Vagina (tissue), 2 donors: ENCODE results near the gene NAV2. TPM values are rescaled to one million over a fixed set of nuclear protein-coding genes. Genes with fewer than 3 reads are reported as not detected.
A peak's percentile ranks its signal among the peaks of the same experiment; 100 is the strongest.

Experiments used
- DNase-seq, 2 donors: peaks; one replicate each; pipeline ENCODE4 v3.0.0-alpha.2; 2017; ENCODE audit errors: extremely low spot score in 2 of 2
- H3K27ac ChIP-seq: fragments of 200-600 bp; sonication (generic); one replicate; pipeline ENCODE4 v1.5.1; 2019
- H3K27me3 ChIP-seq: fragments of 200-600 bp; sonication (generic); one replicate; pipeline ENCODE4 v1.5.1; 2019
- H3K36me3 ChIP-seq, 2 donors: fragments of 200-600 bp; sonication (generic); one replicate each; pipeline ENCODE4 v1.5.1; 2017 to 2019
- H3K4me1 ChIP-seq: fragments of 200-600 bp; sonication (generic); one replicate; pipeline ENCODE4 v1.5.1; 2019
- H3K4me3 ChIP-seq, 2 donors: fragments of 200-600 bp; sonication (generic); 1 replicate in 1 of 2; 2 replicates in 1 of 2; pipeline ENCODE4 v1.5.1; 2016 to 2019
- H3K9me3 ChIP-seq: fragments of 200-600 bp; sonication (generic); one replicate; pipeline ENCODE4 v1.5.1; 2019
- CTCF ChIP-seq, 3 experiments: fragments of 450-650 bp in 2 of 3; fragments of 200-600 bp in 1 of 3; sonication (generic) in 1 of 3; IDR thresholded peaks; one replicate each; pipeline ENCODE4 v1.5.1; 2017 to 2019; ENCODE audit warnings: antibody characterized with exemption in 3 of 3, mild to moderate bottlenecking in 2 of 3, moderate library complexity in 2 of 3
- POLR2A ChIP-seq, 2 donors: fragments of 450-650 bp; IDR thresholded peaks; one replicate each; pipeline ENCODE4 v1.6.1; 2017; ENCODE audit warnings: antibody characterized with exemption in 2 of 2, mild to moderate bottlenecking in 2 of 2, moderate library complexity in 2 of 2
- POLR2AphosphoS5 ChIP-seq, 2 donors: sonication (generic); formaldehyde crosslinking; IDR thresholded peaks; one replicate each; pipeline ENCODE4 v1.9.0; 2017; ENCODE audit warnings: antibody characterized with exemption in 2 of 2, mild to moderate bottlenecking in 2 of 2, low read depth in 1 of 2; ENCODE audit not compliant: insufficient read depth in 1 of 2
- intact Hi-C: fragments of 100-400 bp; cut with DNase I; formaldehyde crosslinking; loops from one replicate; pipeline ENCODE4 v1.15.1; 2023
- total RNA-seq: library from RNA; depleted of rRNA; stranded (reverse); fragments of >200 nt; gene quantifications from one replicate; pipeline ENCODE4 v1.2.3, GENCODE V29; 2016

The NAV2 gene
- total RNA-seq, 1 donor from 2014 or later, result 25.3 TPM

GRCh38 chr11:20110908-20111669 lies 398.5 kb downstream of the NAV2 start:
- TF ChIP-seq CTCF (IDR thresholded peaks at IDR 0.05) (peak; percentile 21 to 65 (median 45)), POLR2A (IDR thresholded peaks at IDR 0.05) (no peak), POLR2AphosphoS5 (IDR thresholded peaks at IDR 0.05; ENCODE audit: insufficient read depth in 1 of 2, low read depth in 1 of 2) (peak; percentile 14 to 74)
- intact Hi-C loops, result no loop called here
- peaks cover 0 to 35% of the 10 kb centered on the region in 2 donors for H3K36me3 ChIP-seq
- no peak overlapping the region for H3K4me3 ChIP-seq
- peak overlapping the region; percentile 87 for H3K27ac ChIP-seq
- DNase-seq, result no peak
- no peaks in the 10 kb centered on the region for H3K9me3 ChIP-seq
- H3K4me1 ChIP-seq, result peaks cover 32% of the 10 kb centered on the region
- H3K27me3 ChIP-seq, result no peaks in the 10 kb centered on the region

GRCh38 chr11:20111871-20112270 lies 399.2 kb downstream of the NAV2 start:
- Histone ChIP-seq H3K27me3 (no peaks in the 10 kb centered on the region), H3K27ac (peak overlapping the region; percentile 87), H3K36me3 (peaks cover 0 to 40% of the 10 kb centered on the region in 2 donors), H3K9me3 (no peaks in the 10 kb centered on the region), H3K4me3 (no peak overlapping the region), H3K4me1 (peaks cover 32% of the 10 kb centered on the region)
- TF ChIP-seq CTCF (IDR thresholded peaks at IDR 0.05) (no peak), POLR2AphosphoS5 (IDR thresholded peaks at IDR 0.05; ENCODE audit: insufficient read depth in 1 of 2, low read depth in 1 of 2) (no peak), POLR2A (IDR thresholded peaks at IDR 0.05) (no peak)
- intact Hi-C loops, result no loop called here
- no peak for DNase-seq

- intact Hi-C loops, result no loop called here
- H3K4me1 ChIP-seq, result peaks cover 32% of the 10 kb centered on the region
Observed at GRCh38 chr11:20112291-20113148, 399.9 kb downstream of the NAV2 start.

GRCh38 chr11:20113149-20113438 lies 400.5 kb downstream of the NAV2 start:
- Histone ChIP-seq H3K27ac (peak overlapping the region; percentile 87), H3K36me3 (peaks cover 0 to 31% of the 10 kb centered on the region in 2 donors), H3K4me3 (no peak overlapping the region), H3K9me3 (no peaks in the 10 kb centered on the region), H3K4me1 (peaks cover 32% of the 10 kb centered on the region), H3K27me3 (no peaks in the 10 kb centered on the region)
- intact Hi-C loops, result no loop called here
- TF ChIP-seq POLR2AphosphoS5 (IDR thresholded peaks at IDR 0.05; ENCODE audit: insufficient read depth in 1 of 2, low read depth in 1 of 2), result no peak
- no peak for TF ChIP-seq POLR2A (IDR thresholded peaks at IDR 0.05)
- TF ChIP-seq CTCF (IDR thresholded peaks at IDR 0.05), result no peak
- no peak for DNase-seq

More at GRCh38 chr11:20112291-20113148, 399.9 kb downstream of the NAV2 start:
- H3K27me3 ChIP-seq, result no peaks in the 10 kb centered on the region
- H3K4me3 ChIP-seq, result no peak overlapping the region
- H3K27ac ChIP-seq, result peak overlapping the region; percentile 87
- peaks cover 0 to 37% of the 10 kb centered on the region in 2 donors for H3K36me3 ChIP-seq
- peak in 1 of 2 donors; percentile 97 for DNase-seq
- TF ChIP-seq CTCF (IDR thresholded peaks at IDR 0.05) (no peak), POLR2AphosphoS5 (IDR thresholded peaks at IDR 0.05; ENCODE audit: insufficient read depth in 1 of 2, low read depth in 1 of 2) (peak; percentile 80 to 93), POLR2A (IDR thresholded peaks at IDR 0.05) (no peak)
- H3K9me3 ChIP-seq, result no peaks in the 10 kb centered on the region
